CD4-positive, alpha-beta T cell treated with Interleukin-17A for 4 hours (primary cell): ENCODE results near the gene SOCS2.
"Not testable (repeated sequence)": the region's sequence is repeated elsewhere in the genome, so short reads cannot be mapped to it uniquely, and the experiment has no call there.

ENCODE experiments used
- DNase-seq: peaks from one replicate; pipeline ENCODE4 v3.0.0-alpha.2; 2020; ENCODE audit warnings: mixed read lengths

SOCS2 gene

GRCh38 chr12:93595351-93595750 is 22.9 kb downstream of the SOCS2 start:
- DNase-seq = no peak

GRCh38 chr12:93597608-93598007 is 25.1 kb downstream of the SOCS2 start:
- DNase-seq = no peak

DNA sequence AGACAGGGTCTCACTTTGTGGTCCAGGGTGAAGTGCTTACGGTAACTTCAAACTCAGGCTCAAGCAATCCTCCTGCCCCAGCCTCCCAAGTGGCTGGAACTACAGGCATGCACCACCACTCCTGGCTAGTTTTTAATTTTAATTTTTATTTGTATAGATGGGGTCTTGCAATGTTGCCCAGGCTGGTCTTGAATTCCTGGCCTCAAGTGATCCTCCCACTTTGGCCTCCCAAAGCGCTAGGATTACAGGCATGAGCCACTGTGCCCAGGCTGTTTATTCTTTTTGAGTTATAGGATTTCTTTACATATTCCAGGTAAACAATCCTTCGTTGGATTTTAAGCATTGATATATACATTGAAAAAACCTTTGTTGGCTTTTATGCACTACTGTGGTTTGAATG is 26.7 kb downstream of the SOCS2 start:
- DNase-seq = no peak

DNA sequence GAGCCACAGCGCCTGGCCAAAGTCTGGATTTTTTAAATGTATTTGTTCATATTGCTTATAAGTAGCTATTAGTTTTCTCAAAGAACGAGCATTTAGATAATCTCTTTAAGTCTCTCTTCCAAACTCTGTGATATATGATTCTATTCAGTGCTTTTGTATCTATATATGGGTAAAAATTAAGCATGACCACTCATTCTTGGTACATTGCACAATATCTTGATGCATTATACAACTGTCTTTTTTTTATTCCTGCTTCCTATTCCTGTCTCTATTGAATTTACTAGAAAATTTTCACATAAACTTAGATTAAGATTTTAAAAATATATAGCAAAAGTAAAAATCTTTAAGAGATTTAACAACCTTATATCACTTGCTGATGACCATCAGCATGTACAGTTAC is 29.1 kb downstream of the SOCS2 start:
- DNase-seq = no peak

DNA sequence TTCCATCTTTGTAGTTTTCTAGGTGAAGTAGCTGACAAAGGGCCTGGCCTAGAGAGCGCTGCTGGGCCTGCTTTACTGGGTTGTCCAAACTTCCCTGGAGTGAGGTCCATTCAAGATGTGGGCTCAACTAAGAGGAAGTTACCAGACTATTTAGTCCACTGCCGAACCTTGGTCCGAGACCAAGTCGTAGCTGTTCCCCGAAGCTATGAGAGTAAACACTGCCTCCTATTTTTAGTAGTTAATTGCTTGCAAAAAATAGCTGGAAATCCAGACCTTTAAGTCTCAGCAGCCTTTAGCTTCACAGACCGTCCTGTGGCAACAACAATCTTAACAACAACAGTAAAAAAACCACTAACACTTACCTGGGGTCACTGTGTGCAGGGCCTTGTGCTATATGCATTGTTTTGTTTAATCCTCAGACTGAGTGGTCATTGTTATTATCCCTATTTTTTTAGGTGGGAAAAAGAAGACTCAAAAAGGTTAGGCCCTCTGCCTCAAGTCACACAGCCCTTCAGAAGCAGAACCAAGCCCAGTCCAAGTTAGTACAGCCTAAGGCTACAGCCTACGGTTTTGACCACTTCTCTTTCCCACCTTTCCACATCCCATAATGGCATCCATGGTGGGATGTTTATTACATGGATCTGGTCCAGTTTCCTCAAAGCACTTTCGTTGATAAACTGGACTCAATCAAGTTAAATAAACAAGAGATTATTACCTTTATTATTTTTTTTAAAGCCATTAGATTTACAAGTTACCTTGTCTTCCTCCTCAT is 30.6 kb downstream of the SOCS2 start:
- no peak for DNase-seq

DNA sequence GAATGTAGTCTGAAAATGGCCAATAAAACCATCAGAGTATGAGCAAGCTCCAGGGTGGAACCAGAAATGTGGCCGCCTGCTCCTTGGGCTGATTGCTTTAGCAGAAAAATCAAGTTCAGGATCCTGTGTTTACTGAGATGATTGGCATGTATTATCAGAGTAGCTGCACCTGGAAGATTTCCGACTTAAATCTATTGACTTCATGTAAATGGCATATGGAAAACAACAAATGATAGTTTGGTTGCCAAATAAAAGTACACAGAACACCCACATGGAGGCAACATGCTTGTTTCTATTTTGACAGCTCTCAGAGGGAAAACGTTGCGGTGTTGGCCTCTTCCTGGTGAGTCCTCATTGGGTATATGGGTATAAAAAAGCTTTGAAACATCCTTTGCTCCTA is 31.3 kb downstream of the SOCS2 start:
- no peak for DNase-seq

DNA sequence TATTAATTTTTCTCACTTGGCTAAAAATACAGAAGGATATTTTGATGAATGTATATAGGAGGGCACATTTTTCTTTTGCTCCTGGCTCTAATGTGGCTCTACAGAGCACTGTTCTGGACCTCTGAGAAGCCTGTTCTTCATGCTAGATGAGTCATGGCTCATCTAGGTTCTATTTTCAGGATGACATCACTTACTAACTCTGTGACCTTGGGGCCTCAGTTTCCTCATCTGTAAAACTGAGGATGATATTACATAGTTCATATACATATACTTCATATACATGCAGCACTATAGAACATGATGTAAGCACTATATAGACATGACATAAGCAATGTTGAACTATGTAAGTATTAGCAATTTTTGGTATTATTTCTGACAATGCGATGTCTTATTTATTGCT is 35.8 kb downstream of the SOCS2 start:
- no peak for DNase-seq

- DNase-seq = no peak
These were observed 37.1 kb downstream of the SOCS2 start for GRCh38 chr12:93609281-93610192.

DNA sequence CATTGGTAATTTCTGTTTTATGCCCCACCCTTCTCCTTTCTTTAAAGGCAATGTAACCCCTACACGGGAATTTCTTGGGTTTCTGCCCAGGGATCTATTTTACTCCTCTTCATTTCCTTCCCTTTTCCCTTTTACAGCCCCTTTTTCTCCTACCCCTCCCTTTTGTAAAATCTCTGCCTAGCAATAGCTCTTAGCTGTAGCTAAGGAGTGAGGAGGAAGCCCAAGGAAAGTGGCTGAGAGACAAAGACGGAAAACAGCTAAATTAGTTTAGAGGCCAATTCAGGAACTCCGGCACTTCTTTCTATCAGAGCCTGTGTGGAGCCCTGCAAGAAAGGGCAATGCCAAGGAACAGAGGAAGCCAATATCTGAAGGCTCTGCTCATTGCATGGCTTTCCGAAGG is 40.3 kb downstream of the SOCS2 start:
- no peak for DNase-seq

DNA sequence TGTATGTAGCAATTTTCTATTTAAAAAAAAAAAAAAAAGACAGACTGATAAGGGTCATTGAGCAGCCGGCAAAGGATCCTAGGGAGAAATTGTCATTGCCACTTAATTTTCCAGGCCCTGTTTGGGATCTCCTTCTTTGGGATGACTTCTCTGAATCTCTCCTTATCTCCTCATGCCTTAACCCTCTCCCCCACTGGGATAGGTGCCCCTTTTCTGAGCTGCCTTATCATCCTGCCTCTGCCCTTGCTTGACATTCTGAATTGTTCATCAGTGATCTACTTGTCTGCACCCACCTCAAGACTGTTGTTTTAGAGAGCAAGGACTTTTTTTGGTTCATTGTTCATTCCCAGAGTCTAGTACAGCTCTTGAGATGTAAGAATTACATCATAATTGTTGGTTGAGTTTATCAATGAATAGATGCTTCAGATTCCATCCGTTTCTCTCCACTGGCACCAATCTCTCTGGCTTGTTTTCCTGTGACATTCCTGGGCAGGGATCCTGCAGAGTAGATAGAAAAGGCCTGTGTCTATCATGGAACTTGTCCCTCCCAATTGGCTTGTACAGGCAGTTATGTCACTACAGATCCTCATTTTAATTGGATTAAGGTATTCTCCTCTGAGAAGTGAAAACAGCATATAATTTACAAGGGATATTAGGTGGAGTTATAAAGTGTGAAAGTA is 42.6 kb downstream of the SOCS2 start:
- no peak for DNase-seq

DNA sequence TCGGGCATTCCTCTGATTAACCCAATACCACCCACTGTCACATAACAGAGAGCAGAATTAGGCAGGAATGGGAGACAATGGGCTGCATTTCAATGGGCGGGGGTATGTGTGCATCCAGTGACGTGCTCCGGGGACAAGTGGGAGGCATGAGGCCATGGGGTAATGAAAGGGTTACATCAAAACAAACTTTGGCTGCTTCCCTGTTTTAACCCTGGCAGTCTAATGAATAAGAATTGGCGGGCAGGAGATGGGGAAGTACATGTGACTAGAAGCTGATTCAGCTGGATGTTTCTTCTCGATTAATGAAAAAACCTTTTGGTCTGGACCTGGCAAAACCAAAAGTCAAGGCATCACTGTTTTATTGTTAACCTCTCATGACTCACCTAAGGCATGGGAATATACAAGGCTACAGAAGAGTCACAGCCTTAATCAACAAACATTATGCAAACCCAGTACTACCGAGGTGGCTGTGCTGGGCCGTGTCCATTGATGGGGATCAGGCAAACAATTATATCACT is 44.2 kb downstream of the SOCS2 start:
- DNase-seq = no peak

- no peak for DNase-seq
These were observed 46.5 kb downstream of the SOCS2 start for GRCh38 chr12:93618891-93619410.

- no peak for DNase-seq
These were observed 49.5 kb downstream of the SOCS2 start for GRCh38 chr12:93621986-93622385.

DNA sequence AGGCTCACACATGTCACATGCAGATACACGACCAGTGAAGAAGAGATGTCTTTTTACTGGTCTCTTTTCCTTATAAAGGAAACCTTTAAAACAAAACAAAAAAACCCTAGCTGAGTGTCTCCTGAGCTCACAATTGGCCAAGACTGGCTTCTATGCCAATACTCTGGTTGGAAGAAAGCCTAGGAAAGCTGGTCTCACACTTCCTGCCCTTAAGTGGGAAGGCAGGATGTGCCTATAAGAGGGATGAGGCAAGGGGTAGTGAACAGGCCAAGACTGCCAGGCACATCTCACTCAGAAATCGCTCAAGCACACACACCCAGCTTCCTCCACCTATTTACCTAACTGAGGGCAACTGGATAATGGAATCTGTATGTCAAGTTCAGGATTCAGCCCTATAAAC is 50.0 kb downstream of the SOCS2 start:
- no peak for DNase-seq

GRCh38 chr12:93624595-93625294 is 52.3 kb downstream of the SOCS2 start:
- no peak for DNase-seq

- not testable (repeated sequence) for DNase-seq
These were observed 52.8 kb downstream of the SOCS2 start for GRCh38 chr12:93625295-93625645.

DNA sequence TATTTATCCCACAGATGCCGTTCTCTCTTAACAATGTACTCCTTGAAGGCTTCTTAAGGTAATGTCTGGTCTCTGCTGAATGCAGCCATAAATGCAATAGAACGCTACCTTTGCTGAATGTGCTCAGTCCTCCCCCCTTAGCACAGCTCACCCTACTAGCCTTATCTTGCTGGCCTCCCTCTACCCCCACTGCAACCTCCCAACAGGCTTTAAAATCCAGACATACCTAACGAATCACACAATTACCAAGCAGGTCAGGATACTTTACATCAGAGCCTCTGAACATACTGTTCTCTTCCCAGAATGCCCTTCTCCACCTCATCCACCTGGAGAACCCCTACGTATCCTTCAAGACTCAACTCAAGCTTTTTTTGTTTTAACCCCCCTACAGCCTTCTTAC is 53.7 kb downstream of the SOCS2 start:
- DNase-seq = no peak
